Occipital lobe (tissue), 2 donors: Measurements from ENCODE around the gene SAMD14. TPM values are rescaled to one million over a fixed set of nuclear protein-coding genes. Genes with fewer than 3 reads are reported as not detected.

Experiments used
- DNase-seq: peaks from one replicate; lab custom pipeline; 2025; lab: John Stamatoyannopoulos, UW
- total RNA-seq: library from RNA; depleted of rRNA; stranded (reverse); fragments of >200 nt; gene quantifications from one replicate; pipeline ENCODE4 v1.2.3, GENCODE V29; 2014

SAMD14 gene
- total RNA-seq, 1 donor from 2014 or later, result 21.5 TPM

- no peak for DNase-seq
Observed at GRCh38 chr17:50097455-50097854, 32.5 kb downstream of the SAMD14 start.

GRCh38 chr17:50096758-50097157 lies 33.2 kb downstream of the SAMD14 start:
- DNase-seq, result no peak

DNA sequence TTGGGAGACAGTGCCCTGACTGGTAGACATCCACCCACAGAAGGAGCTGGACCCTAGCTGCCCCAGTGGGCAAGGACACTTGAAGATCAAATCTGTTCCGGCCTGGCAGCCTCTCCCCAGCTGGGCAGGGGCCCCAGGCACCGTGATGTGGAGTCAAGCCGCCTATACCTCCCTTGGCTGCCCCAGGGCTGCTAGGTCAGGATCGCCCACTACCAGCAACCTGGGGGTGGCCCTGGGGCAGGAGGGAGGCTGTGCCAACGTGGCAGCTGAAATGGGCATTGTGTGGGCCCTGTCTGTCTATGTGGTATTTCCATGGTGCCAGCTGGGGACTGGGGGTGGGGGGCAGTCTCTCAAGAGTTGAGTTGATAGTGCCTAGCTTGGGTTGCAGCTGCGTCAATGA lies 33.9 kb downstream of the SAMD14 start:
- no peak for DNase-seq

- no peak for DNase-seq
Observed at GRCh38 chr17:50095626-50096037, 34.3 kb downstream of the SAMD14 start.

DNA sequence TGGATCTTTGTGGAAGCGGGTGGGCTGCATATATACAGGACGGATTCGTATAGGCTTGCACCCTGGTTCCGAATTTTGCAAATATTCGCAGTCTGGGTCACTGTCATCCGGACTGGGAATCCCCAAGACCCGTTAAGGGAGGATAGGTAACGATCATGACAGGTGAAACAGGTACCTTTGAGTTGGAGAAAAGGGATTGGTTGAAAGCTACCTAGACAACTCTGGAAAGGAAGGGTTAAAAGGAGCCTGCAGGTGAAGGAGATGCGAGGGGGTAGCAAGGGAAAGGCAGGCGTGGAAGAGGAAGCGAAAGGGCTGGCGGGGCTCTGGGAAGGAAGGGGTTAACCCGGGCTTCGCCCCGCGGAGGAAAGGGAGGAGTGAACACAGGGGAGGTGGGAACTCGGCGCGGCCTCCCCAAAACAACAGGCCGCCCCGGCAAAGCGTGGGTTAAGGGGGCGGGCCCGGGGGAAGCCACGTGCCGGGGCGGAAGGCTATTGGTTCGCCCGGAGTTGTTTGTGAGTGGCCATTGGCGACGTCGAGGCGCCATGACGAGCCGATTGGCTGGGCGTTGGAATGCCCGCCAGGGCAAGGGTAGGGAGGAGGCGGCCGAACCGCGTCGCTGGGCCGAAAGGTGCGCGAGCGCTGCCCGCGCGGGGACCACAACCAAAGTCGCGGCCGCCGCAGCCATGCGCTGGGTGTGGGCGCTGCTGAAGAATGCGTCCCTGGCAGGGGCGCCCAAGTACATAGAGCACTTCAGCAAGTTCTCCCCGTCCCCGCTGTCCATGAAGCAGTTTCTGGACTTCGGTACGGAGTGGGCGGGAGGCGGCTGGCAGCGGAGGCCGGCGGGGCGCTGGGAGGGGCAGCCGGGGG lies 35.0 kb downstream of the SAMD14 start, which contains the start of gene PDK2:
PDK2 (plus strand) TSS at position 599 of the 867 bp plus-strand sequence; CDS start at position 684, 85 bp downstream.
- peak; percentile 96 for DNase-seq

DNA sequence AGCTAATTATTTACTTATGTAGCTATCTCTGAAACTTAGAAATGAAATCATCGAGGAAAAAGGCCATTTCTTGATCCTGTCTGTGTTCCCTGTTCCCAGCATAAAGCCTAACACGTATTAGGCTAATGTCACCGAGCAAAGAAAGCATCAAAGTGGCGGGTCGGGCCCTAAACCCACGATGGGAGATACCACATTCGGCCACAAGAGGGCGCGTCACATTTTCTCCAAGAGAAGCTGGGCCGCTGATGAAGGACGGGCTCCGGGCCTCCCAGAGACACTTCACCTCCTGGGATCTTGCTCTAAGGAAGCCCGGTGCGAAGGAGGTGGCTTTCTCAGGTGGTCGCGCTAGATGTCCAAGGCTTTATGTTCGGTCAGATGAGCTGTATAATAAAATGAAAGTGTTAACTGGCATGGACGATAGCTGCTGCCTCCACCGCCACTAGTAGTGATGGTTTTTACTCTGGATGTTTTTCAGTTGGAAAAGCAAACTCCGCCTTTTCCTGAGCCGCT lies 35.7 kb downstream of the SAMD14 start:
- peak; percentile 89 for DNase-seq

DNA sequence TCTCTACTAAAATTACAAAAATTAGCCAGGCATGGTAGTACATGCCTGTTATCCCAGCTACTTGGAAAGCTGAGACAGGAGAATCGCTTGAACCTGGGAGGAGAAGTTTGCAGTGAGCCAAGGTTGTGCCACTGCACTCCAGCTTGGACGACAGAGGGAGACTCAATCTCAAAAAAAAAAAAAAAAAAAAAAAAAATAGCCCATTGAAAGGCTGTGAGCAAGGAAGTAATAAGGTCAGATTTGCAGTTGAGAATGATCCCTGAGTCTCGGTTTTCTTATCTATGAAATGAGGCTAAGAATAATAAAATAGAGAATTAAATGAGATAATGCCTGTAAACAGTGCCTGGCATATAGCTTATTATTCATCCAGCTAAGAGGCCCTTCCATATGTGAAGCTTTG lies 36.2 kb downstream of the SAMD14 start:
- no peak for DNase-seq

- no peak for DNase-seq
Observed at GRCh38 chr17:50093246-50093645, 36.7 kb downstream of the SAMD14 start.

GRCh38 chr17:50091918-50092285 lies 38.1 kb downstream of the SAMD14 start:
- DNase-seq, result no peak

DNA sequence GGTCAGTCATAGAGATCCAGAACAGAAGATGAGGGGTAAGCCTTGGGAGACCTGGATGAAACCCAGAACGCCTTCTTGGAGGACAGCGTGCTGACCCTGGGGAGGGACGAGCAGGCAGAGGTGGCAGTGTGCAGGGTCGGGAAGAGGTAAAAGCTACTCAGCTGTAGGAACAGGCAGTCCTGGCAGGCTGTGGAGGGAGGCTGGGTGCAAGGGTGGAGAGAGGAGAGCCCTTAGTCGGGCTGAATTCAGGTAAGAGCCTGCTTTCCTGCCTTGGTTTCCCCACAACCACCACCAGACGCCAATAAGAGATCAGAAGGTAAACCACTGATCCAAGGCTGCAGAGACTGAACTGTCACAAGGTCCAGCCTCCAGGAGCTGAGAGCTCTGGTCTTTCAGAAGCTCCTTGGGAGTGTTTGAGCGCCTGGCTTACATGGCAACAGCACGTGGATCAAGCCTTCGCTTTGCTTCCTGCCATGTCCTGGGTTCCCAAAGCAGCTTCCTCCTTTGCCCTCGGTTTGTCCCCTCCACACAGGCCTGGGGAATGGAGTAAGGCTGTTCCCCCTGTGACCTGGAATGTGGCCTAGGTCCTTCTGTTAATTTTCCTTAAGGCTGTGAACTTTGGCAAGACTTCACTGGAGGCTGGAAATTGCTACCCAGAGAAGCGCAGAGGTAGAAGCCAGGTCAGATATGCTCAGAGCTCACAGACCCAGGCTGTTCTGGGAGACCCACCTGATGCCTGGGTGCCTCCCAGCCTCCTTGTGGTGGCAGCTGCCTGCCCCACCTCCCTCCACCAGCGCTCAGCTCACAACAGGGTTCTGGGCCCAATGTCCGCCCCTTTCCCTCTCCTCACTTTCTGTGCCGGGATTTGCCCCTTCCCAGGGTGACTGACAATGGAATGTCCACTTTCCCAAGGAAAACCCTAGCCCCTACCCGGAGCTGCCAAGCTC lies 38.7 kb downstream of the SAMD14 start:
- DNase-seq, result no peak

DNA sequence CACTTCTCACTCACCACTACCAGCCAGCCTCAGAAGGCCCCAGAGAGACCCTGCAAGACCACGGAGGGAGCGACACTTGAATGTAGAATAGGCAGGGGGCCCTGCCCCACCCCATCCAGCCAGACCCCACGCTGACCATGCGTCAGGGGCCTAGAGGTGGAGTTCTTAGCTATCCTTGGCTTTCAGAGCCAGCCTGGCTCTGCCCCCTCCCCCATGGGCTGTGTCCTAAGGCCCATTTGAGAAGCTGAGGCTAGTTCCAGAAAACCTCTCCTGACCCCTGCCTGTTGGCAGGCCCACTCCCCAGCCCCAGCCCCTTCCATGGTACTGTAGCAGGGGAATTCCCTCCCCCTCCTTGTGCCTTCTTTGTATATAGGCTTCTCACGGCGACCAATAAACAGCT lies 39.9 kb downstream of the SAMD14 start:
- no peak for DNase-seq

DNA sequence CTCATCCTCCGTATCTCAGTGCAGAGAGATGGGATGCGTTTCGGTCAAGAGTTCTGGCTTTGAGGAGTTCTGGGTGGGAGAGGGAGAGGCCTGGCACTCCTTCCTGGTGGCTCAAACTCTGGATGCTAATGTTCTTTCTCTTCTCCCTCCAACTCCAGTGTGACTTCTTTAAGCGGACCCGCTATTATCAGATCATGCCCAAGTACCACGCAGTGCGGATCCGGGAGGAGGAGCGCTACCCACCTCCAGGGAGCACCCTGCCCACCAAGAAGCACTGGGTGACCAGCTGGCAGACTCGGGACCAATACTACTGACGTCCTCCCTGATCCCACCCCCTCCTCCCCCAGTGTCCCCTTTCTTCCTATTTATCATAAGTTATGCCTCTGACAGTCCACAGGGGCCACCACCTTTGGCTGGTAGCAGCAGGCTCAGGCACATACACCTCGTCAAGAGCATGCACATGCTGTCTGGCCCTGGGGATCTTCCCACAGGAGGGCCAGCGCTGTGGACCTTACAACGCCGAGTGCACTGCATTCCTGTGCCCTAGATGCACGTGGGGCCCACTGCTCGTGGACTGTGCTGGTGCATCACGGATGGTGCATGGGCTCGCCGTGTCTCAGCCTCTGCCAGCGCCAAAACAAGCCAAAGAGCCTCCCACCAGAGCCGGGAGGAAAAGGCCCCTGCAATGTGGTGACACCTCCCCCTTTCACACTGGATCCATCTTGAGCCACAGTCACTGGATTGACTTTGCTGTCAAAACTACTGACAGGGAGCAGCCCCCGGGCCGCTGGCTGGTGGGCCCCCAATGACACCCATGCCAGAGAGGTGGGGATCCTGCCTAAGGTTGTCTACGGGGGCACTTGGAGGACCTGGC lies 40.8 kb downstream of the SAMD14 start:
- no peak for DNase-seq

- no peak for DNase-seq
Observed at GRCh38 chr17:50087912-50088405, 42.0 kb downstream of the SAMD14 start.

DNA sequence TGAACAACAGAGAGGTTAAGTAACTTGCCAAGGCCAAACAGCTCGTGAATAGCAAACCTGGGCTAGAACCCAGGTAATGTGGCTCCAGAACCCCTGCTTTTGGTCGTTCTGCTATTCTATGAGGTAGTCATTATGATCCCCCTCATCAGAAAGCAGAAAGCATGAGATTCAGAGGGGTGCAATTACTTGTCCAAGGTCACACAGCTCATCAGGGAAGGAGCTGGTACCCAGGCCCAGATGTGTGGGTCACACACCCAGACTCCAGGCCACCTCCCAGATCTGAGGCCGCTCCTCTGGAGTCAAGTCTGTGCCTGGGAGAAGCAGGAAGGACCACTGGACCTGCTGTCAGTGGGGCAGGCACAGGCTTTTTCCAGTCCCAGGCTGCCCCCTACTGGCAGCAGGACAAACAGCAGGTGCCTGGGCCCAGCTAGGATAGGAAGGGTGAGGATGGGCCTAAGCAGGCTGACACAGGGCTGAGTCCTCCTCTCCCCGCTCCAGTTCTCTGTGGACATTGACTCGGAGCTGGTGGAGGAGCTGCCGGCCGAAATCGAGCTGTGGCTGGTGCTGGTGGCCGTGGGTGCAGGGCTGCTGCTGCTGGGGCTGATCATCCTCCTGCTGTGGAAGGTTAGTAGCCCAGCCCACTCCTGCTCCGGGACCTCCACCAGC lies 42.6 kb downstream of the SAMD14 start:
- peak; percentile 55 for DNase-seq

GRCh38 chr17:50081757-50082156 lies 48.2 kb downstream of the SAMD14 start:
- no peak for DNase-seq

DNA sequence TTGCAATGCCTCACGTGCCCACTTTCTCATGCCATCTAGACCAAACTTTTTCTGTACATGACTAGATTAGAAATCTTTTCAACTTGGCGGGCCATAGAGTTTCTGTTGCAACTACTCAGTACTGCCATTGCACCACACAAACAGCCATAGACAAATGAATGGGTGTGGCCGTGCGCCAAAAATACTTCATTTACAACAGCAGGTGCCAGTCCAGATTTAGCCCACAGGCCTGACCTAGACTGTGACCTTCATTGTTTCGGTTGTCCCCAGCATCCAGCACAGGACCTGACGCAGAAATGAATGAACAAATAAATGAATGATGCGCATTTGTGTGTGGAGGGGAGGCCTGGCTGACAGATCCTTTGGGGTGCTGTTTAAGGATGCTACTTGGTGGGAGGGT lies 49.1 kb downstream of the SAMD14 start:
- DNase-seq, result no peak

DNA sequence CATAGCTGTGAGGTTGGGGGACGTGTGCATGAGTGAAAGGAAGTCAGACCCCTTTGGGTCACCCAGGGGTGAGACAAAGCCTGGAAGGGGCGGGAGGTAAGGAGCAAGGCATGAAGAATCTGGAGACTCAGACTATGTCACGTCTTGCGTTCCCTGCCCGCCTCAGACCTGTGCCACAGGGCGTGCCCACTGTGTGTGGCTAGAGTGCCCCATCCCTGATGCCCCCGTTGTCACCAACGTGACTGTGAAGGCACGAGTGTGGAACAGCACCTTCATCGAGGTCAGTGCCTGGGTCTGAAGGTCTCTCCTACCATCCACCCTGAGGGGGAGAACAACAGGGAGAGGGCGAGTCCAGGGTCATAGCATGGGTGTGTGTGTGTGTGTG lies 49.9 kb downstream of the SAMD14 start:
- no peak for DNase-seq

- no peak for DNase-seq
Observed at GRCh38 chr17:50079334-50080095, 50.4 kb downstream of the SAMD14 start.

DNA sequence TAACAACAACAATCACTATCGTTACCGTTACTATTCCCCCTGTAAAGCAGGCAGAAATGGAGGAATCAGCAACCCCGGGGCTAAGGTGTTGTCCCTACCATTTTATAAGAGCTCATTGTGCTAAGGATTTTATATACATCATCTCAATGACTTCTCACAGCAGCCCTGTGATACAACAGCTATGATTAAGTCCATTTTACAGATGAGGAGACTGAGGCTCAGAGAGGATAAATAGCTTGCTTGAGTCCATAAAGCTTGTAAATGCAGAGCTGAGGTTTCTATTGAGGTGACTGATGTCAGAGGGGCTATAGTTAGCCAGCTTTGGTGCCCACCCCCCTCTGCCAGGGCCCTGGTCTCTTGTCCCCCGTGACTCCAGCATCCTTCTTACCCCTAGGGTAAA lies 51.5 kb downstream of the SAMD14 start:
- DNase-seq, result no peak
